Uterus (tissue), 4 donors: ENCODE data around the gene PCDH9. TPM values are rescaled to one million over a fixed set of nuclear protein-coding genes. Genes with fewer than 3 reads are reported as not detected.

Source experiments
- DNase-seq, 2 donors: peaks; one replicate each; pipeline ENCODE4 v3.0.0-alpha.2; 2019 to 2020
- H3K27ac ChIP-seq, 2 donors: fragments of 200-600 bp; sonication (generic); 1 replicate in 1 of 2; 2 replicates in 1 of 2; pipeline ENCODE4 v1.5.1; 2016 to 2018
- H3K27me3 ChIP-seq, 2 donors: fragments of 200-600 bp; sonication (generic); one replicate each; pipeline ENCODE4 v1.5.1; 2018 to 2019; ENCODE audit warnings: control low read depth in 1 of 2
- H3K36me3 ChIP-seq, 2 donors: fragments of 200-600 bp; sonication (generic); one replicate each; pipeline ENCODE4 v1.5.1; 2019; ENCODE audit warnings: control low read depth in 1 of 2
- H3K4me1 ChIP-seq, 2 donors: fragments of 200-600 bp; sonication (generic); one replicate each; pipeline ENCODE4 v1.5.1; 2018 to 2019; ENCODE audit warnings: control low read depth in 1 of 2
- H3K4me3 ChIP-seq, 2 donors: fragments of 200-600 bp; sonication (generic); 1 replicate in 1 of 2; 2 replicates in 1 of 2; pipeline ENCODE4 v1.5.1; 2018 to 2019; ENCODE audit warnings: mild to moderate bottlenecking in 1 of 2
- H3K9me3 ChIP-seq, 2 donors: fragments of 200-600 bp; sonication (generic); one replicate each; pipeline ENCODE4 v1.5.1; 2019; ENCODE audit warnings: control low read depth in 1 of 2
- POLR2A ChIP-seq, 2 donors: fragments of 450-650 bp; IDR thresholded peaks; one replicate each; pipeline ENCODE4 v1.6.1; 2016; ENCODE audit warnings: antibody characterized with exemption in 2 of 2, mild to moderate bottlenecking in 1 of 2, moderate library complexity in 1 of 2
- intact Hi-C: fragments of 100-400 bp; cut with DNase I; formaldehyde crosslinking; loops from one replicate; pipeline ENCODE4 v1.15.1; 2023; ENCODE audit warnings: low total_unique reads
- total RNA-seq, 4 donors: library from RNA; depleted of rRNA in 3 of 4; stranded (reverse); fragments of >200 nt in 3 of 4; gene quantifications; one replicate each; pipeline versions ENCODE4 v1.1.0 to v1.2.4, GENCODE V29; 2014 to 2023
- TF ChIP-seq, protein P1 (sequence below), 4 experiments: fragments of 200-600 bp in 2 of 4; fragments of 450-650 bp in 2 of 4; sonication (generic) in 2 of 4; IDR thresholded peaks; one replicate each; pipeline ENCODE4 v1.5.1; 2016 to 2019; ENCODE audit warnings: antibody characterized with exemption in 4 of 4, mild to moderate bottlenecking in 2 of 4, moderate library complexity in 1 of 4
- donor health status: DM: yes; HTN: yes; CAD: no.

PCDH9 gene
- total RNA-seq, 4 donors from 2014 or later: 0.51 to 45.7 (median 2.1) TPM

DNA sequence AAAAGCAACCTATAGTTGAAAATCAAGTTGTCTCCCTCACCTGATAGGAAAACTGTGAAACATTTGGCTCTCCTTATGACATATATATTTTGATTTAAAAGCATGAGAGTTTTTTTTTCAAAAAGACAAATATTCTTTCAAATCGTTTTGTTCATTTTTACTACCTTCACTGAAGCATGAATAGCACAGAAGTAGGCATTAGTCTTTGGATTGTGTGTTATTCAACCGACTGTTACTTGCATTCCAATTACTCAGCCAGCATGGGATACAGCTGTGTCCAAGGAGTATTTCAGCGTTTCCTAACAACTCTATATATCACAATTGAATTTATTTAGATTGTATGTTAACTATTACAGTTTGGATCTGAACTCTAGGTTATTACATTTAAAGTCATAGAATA is 135.2 kb downstream of the PCDH9 start:
- intact Hi-C loops: no loop called here

DNA sequence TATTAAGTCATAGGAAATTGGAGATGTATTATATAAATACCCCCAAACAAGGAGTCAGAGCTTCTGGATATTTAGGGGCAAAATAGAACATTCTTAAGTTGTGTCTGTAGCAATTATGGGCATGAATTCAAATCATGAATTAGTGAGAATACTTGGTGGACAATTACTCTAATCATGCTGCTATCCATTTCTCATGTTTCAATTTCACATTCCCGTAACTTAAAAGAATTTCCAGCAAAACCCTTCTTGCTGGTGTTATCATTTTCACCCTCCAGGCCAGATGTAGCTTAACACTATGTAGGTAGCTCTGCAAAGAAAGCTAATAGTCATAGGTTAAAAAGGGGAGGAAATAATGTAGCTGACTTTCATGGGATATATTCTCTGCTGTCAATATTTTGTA is 136.1 kb downstream of the PCDH9 start:
- Histone ChIP-seq H3K4me1 (no peaks in the 10 kb centered on the region), H3K36me3 (no peaks in the 10 kb centered on the region), H3K27me3 (no peaks in the 10 kb centered on the region), H3K9me3 (no peaks in the 10 kb centered on the region), H3K27ac (no peak overlapping the region), H3K4me3 (no peak overlapping the region)
- DNase-seq: no peak
- intact Hi-C loops: no loop called here
- TF ChIP-seq, protein P1, sequence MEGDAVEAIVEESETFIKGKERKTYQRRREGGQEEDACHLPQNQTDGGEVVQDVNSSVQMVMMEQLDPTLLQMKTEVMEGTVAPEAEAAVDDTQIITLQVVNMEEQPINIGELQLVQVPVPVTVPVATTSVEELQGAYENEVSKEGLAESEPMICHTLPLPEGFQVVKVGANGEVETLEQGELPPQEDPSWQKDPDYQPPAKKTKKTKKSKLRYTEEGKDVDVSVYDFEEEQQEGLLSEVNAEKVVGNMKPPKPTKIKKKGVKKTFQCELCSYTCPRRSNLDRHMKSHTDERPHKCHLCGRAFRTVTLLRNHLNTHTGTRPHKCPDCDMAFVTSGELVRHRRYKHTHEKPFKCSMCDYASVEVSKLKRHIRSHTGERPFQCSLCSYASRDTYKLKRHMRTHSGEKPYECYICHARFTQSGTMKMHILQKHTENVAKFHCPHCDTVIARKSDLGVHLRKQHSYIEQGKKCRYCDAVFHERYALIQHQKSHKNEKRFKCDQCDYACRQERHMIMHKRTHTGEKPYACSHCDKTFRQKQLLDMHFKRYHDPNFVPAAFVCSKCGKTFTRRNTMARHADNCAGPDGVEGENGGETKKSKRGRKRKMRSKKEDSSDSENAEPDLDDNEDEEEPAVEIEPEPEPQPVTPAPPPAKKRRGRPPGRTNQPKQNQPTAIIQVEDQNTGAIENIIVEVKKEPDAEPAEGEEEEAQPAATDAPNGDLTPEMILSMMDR (IDR thresholded peaks at IDR 0.05): no peak
- no peak for TF ChIP-seq POLR2A (IDR thresholded peaks at IDR 0.05)

More for the DNA sequence above, 135.2 kb downstream of the PCDH9 start:
- H3K4me3 ChIP-seq: no peak overlapping the region
- no peaks in the 10 kb centered on the region for H3K36me3 ChIP-seq
- DNase-seq: no peak
- no peaks in the 10 kb centered on the region for H3K27me3 ChIP-seq
- no peak overlapping the region for H3K27ac ChIP-seq
- no peaks in the 10 kb centered on the region for H3K9me3 ChIP-seq
- TF ChIP-seq POLR2A (IDR thresholded peaks at IDR 0.05): no peak
- TF ChIP-seq, protein P1 (IDR thresholded peaks at IDR 0.05): no peak
- no peaks in the 10 kb centered on the region for H3K4me1 ChIP-seq

DNA sequence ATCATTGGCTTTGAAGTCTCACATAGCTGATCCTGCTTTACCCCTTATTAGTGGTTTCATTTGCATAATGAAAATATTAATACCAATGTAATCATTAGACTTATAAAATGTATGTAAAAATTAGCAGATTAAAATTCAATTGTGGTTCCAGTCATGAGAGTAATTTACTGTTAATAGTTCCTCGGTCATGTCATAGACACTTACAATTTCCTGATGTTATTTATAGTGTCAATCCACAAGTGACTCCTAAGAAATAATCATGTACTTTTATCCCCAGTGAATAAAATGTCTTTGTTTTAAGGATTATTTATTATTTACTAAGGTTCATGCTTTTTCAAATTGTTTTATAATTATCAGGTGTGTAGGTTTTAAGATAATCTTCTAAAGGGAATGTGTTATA is 138.5 kb downstream of the PCDH9 start:
- no peak for DNase-seq
- H3K36me3 ChIP-seq: no peaks in the 10 kb centered on the region
- H3K4me1 ChIP-seq: no peaks in the 10 kb centered on the region

DNA sequence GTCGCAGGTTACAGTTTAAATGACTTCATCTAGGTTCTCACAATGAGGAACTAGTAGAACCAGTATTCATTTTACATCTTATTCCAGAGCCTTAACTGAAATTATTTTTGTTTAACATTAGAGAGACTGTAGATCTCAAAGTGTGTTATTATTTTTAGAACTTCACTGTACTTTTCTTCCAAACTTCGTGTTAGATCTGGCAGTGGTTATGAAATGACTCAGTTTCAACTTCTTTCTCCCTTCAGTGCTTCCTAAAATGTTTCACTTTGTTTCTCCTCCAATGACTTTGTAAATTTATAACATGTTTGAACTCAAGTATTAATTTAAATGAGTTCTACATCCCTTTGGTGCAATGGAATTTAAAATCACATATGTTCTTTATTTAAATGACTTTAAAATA is 139.3 kb downstream of the PCDH9 start:
- H3K4me1 ChIP-seq: no peaks in the 10 kb centered on the region
- no peak for DNase-seq
- no peaks in the 10 kb centered on the region for H3K9me3 ChIP-seq
- TF ChIP-seq POLR2A (IDR thresholded peaks at IDR 0.05): no peak
- TF ChIP-seq, protein P1 (IDR thresholded peaks at IDR 0.05): no peak
- H3K36me3 ChIP-seq: no peaks in the 10 kb centered on the region
- no peak overlapping the region for H3K4me3 ChIP-seq
- H3K27me3 ChIP-seq: no peaks in the 10 kb centered on the region
- intact Hi-C loops: no loop called here
- H3K27ac ChIP-seq: no peak overlapping the region

More for the DNA sequence above, 138.5 kb downstream of the PCDH9 start:
- TF ChIP-seq, protein P1 (IDR thresholded peaks at IDR 0.05): no peak
- TF ChIP-seq POLR2A (IDR thresholded peaks at IDR 0.05): no peak
- Histone ChIP-seq H3K27ac (no peak overlapping the region), H3K27me3 (no peaks in the 10 kb centered on the region), H3K4me3 (no peak overlapping the region), H3K9me3 (no peaks in the 10 kb centered on the region)
- intact Hi-C loops: no loop called here

DNA sequence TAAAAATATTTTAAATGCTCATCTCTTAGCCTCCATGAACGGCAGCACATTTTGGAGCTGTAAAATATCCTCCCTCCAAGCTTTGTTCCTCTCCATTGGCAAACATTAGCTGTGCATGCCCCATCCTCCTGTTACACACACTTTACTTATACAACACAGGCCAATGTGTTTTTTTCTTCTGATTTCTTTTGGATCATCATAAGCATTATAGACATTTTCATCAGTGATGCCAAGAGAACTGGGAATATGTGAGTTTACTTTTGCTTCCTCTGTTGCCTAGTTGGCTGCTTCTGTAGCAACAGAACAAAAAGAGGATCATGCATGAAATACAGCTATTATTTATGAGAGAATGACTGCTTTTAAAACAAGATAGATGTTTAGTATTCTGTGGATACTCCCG is 142.6 kb downstream of the PCDH9 start:
- DNase-seq: no peak
- Histone ChIP-seq H3K4me1 (no peaks in the 10 kb centered on the region), H3K9me3 (no peaks in the 10 kb centered on the region), H3K27me3 (no peaks in the 10 kb centered on the region), H3K4me3 (no peak overlapping the region), H3K36me3 (no peaks in the 10 kb centered on the region), H3K27ac (no peak overlapping the region)
- intact Hi-C loops: no loop called here
- TF ChIP-seq POLR2A (IDR thresholded peaks at IDR 0.05): no peak
- TF ChIP-seq, protein P1 (IDR thresholded peaks at IDR 0.05): no peak
